IMR-90 (cell line): ENCODE data around the gene MKX. TPM values are rescaled to one million over a fixed set of nuclear protein-coding genes. Genes with fewer than 3 reads are reported as not detected.

Experiments
- ATAC-seq: fragments of 200-7000 bp; cut with Tn5 transposase; 2 replicates; pipeline ENCODE4 v1.9.1; 2020; ENCODE audit warnings: low read depth, mild to moderate bottlenecking, moderate library complexity
- BruUV-seq: library from RNA; stranded (reverse); fragments of 400-500 nt; replicated peaks from 2 replicates; lab custom pipeline; 2021; lab: Mats Ljungman, UMichigan
- CTCF ChIA-PET: fragments of 300-600 bp; formaldehyde crosslinking; extraction: SDS; loops from one replicate; lab custom pipeline; 2021; ENCODE audit warnings: antibody characterized with exemption; lab: Yijun Ruan, JAX
- POLR2A ChIA-PET: fragments of 300-600 bp; sonication (Branson Sonifier 250); formaldehyde crosslinking; loops from one replicate; lab custom pipeline; 2022; ENCODE audit warnings: antibody characterized with exemption; ENCODE audit not compliant: unreplicated experiment; lab: Charles Lee
- DNase-seq: peaks from one replicate; pipeline ENCODE4 v3.0.0; 2013
- H2AFZ ChIP-seq: replicated peaks from 2 replicates; pipeline ENCODE3; 2013; ENCODE audit warnings: low read length, mild to moderate bottlenecking; ENCODE audit not compliant: poor library complexity
- H2AK5ac ChIP-seq: 2 replicates; pipeline ENCODE4 v1.6.1; 2013; ENCODE audit warnings: low read depth, low read length, inconsistent platforms
- H2AK9ac ChIP-seq: replicated peaks from 2 replicates; pipeline ENCODE3; 2013; ENCODE audit warnings: mild to moderate bottlenecking, low read depth, low read length, moderate library complexity; ENCODE audit not compliant: poor library complexity
- H2BK120ac ChIP-seq: 2 replicates; pipeline ENCODE4 v1.6.1; 2013; ENCODE audit warnings: low read depth, low read length, inconsistent platforms
- H2BK15ac ChIP-seq: 3 replicates; pipeline ENCODE4 v1.6.1; 2013; ENCODE audit warnings: low read depth, low read length, inconsistent platforms
- H2BK20ac ChIP-seq: 2 replicates; pipeline ENCODE4 v1.6.1; 2013; ENCODE audit warnings: low read depth, mild to moderate bottlenecking, inconsistent platforms, low read length, moderate library complexity
- H2BK5ac ChIP-seq: 2 replicates; pipeline ENCODE4 v1.6.1; 2013; ENCODE audit warnings: mild to moderate bottlenecking, low read depth, low read length, inconsistent platforms; ENCODE audit not compliant: poor library complexity, severe bottlenecking
- H3K14ac ChIP-seq: replicated peaks from 2 replicates; pipeline ENCODE4 v1.6.1; 2013; ENCODE audit warnings: low read depth, low read length, inconsistent platforms
- H3K18ac ChIP-seq: 2 replicates; pipeline ENCODE4 v1.6.1; 2013; ENCODE audit warnings: low read depth, low read length, control low read depth
- H3K23ac ChIP-seq: 2 replicates; pipeline ENCODE4 v1.6.1; 2013; ENCODE audit warnings: low read depth, low read length, inconsistent platforms
- H3K27ac ChIP-seq: 2 replicates; pipeline ENCODE4 v1.5.1; 2013; ENCODE audit warnings: mild to moderate bottlenecking, control low read depth, low read length; ENCODE audit not compliant: insufficient read depth
- H3K27me3 ChIP-seq: 2 replicates; pipeline ENCODE4 v1.6.1; 2013; ENCODE audit warnings: low read length; ENCODE audit not compliant: control insufficient read depth, insufficient read depth
- H3K36me3 ChIP-seq: 2 replicates; pipeline ENCODE4 v1.6.1; 2013; ENCODE audit warnings: low read length, mixed read lengths; ENCODE audit not compliant: control insufficient read depth, insufficient read depth
- H3K4ac ChIP-seq: 2 replicates; pipeline ENCODE4 v1.6.1; 2013; ENCODE audit warnings: low read depth, low read length, inconsistent platforms
- H3K4me1 ChIP-seq: 2 replicates; pipeline ENCODE4 v1.6.1; 2013; ENCODE audit warnings: low read length, mixed read lengths; ENCODE audit not compliant: control insufficient read depth, insufficient read depth
- H3K4me2 ChIP-seq: 2 replicates; pipeline ENCODE4 v1.6.1; 2013; ENCODE audit warnings: low read depth, mild to moderate bottlenecking, control low read depth, low read length, moderate library complexity
- H3K4me3 ChIP-seq: 2 replicates; pipeline ENCODE4 v1.5.1; 2013; ENCODE audit warnings: low read depth, mild to moderate bottlenecking, control low read depth, low read length, moderate library complexity; ENCODE audit not compliant: insufficient read depth
- H3K56ac ChIP-seq: 2 replicates; pipeline ENCODE4 v1.6.1; 2013; ENCODE audit warnings: low read length, inconsistent platforms; ENCODE audit not compliant: insufficient read depth; ENCODE audit errors: extremely low read depth
- H3K79me1 ChIP-seq, 2 experiments: 2 replicates each; pipeline ENCODE4 v1.6.1; 2013; ENCODE audit warnings: low read length in 2 of 2, inconsistent platforms in 1 of 2, low read depth in 1 of 2
- H3K9ac ChIP-seq: 2 replicates; pipeline ENCODE4 v1.6.1; 2013; ENCODE audit warnings: low read depth, low read length, control low read depth
- H3K9me1 ChIP-seq: 2 replicates; pipeline ENCODE4 v1.6.1; 2013; ENCODE audit warnings: low read length, inconsistent platforms; ENCODE audit not compliant: insufficient read depth
- H3K9me3 ChIP-seq: 2 replicates; pipeline ENCODE4 v1.6.1; 2013; ENCODE audit warnings: low read length; ENCODE audit not compliant: control insufficient read depth, insufficient read depth
- H4K20me1 ChIP-seq: 2 replicates; pipeline ENCODE4 v1.6.1; 2013; ENCODE audit warnings: low read length, inconsistent platforms; ENCODE audit not compliant: insufficient read depth
- H4K5ac ChIP-seq: 2 replicates; pipeline ENCODE4 v1.6.1; 2013; ENCODE audit warnings: mild to moderate bottlenecking, low read depth, low read length, control low read depth
- H4K8ac ChIP-seq, 2 experiments: 2 replicates each; pipeline ENCODE4 v1.6.1; 2013; ENCODE audit warnings: low read depth in 2 of 2, low read length in 2 of 2, control low read depth in 1 of 2, inconsistent platforms in 1 of 2
- H4K91ac ChIP-seq: 2 replicates; pipeline ENCODE4 v1.6.1; 2013; ENCODE audit warnings: low read depth, low read length, inconsistent platforms; ENCODE audit not compliant: insufficient read depth
- CTCF ChIP-seq: conservative IDR thresholded peaks from 2 replicates; pipeline ENCODE4 v1.5.1; 2012; ENCODE audit warnings: mild to moderate bottlenecking, low read depth, low read length, improper control_type of control experiment
- FOS ChIP-seq: fragments of 150-350 bp; IDR thresholded peaks from 2 replicates; pipeline ENCODE4 v1.6.1; 2016; ENCODE audit warnings: low read depth, low read length
- MXI1 ChIP-seq: IDR thresholded peaks from 2 replicates; pipeline ENCODE4 v1.6.1; 2012; ENCODE audit warnings: low read depth, mild to moderate bottlenecking, low read length, moderate library complexity, borderline replicate concordance
- RCOR1 ChIP-seq: IDR thresholded peaks from 2 replicates; pipeline ENCODE4 v1.6.1; 2012; ENCODE audit warnings: mild to moderate bottlenecking, low read length, improper control_type of control experiment; ENCODE audit not compliant: insufficient replicate concordance
- RFX5 ChIP-seq: IDR thresholded peaks from 2 replicates; pipeline ENCODE4 v1.8.0; 2012; ENCODE audit warnings: low read depth, mild to moderate bottlenecking, low read length, moderate library complexity
- USF2 ChIP-seq: fragments of 150-350 bp; IDR thresholded peaks from 2 replicates; pipeline ENCODE4 v1.6.1; 2017; ENCODE audit warnings: mild to moderate bottlenecking, antibody characterized with exemption, low read length, low read depth
- WGBS, 2 experiments: methylation state at CpG; one replicate each; pipeline versions ENCODE4 v1.1.5 to v1.1.7; 2013; ENCODE audit warnings: missing lambda C conversion rate in 2 of 2; ENCODE audit not compliant: insufficient read length in 1 of 2; ENCODE audit errors: extremely low coverage in 2 of 2; 5-methylcytosine and 5-hydroxymethylcytosine counted together
- dilution Hi-C: fragments of 300-500 bp; cut with HindIII; formaldehyde crosslinking; loops from one replicate; pipeline ENCODE4 v1.14.3; 2018; ENCODE audit warnings: low sequenced_read_pairs; ENCODE audit not compliant: unreplicated experiment
- in situ Hi-C: fragments of 300-500 bp; cut with MboI; formaldehyde crosslinking; loops from 3 replicates; pipeline ENCODE4 v1.14.3; 2019; ENCODE audit warnings: low sequenced_read_pairs, inconsistent platforms, mixed read lengths
- intact Hi-C: fragments of 100-400 bp; cut with micrococcal nuclease; formaldehyde crosslinking; loops from 2 replicates; pipeline ENCODE4 v1.10.0; 2022
- polyA plus RNA-seq, 3 experiments: library from polyadenylated mRNA; depleted of rRNA; stranded (reverse); fragments of >200 nt; gene quantifications; 2 replicates each; pipeline ENCODE4 v1.2.3, GENCODE V29; 2012; ENCODE audit warnings: low replicate concordance in 1 of 3
- total RNA-seq: library from RNA; depleted of rRNA; stranded (reverse); fragments of >200 nt; gene quantifications from 2 replicates; pipeline ENCODE4 v1.2.3, GENCODE V29; 2012

The MKX gene
- total and polyA plus RNA-seq, 2 of the 4 experiments (the other 2 are of a cell fraction): 0.10 to 0.36 TPM

DNA sequence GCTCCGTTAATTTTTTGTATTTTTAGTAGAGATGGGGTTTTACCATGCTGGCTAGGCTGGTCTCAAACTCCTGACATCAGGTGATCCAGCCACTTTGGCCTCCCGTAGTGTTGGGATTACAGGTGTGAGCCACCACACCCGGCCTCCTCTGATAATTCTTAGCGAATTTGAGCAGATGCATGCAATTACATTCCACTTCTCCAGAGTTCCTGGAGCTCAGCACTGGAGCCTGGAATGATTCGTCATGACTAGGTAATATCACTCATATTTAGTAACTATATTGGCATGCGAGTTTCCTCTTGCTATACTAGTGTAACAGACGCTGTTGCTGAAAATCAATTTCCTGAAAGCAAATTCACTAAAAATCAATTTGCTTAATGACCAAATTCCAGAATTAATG is 86.8 kb downstream of the MKX start:
- no peak overlapping the region for H3K23ac ChIP-seq
- no peak overlapping the region for H4K8ac ChIP-seq
- peak overlapping the region; percentile 50; the same call in 1 of the 2 replicates for H3K4me2 ChIP-seq
- H2AK5ac ChIP-seq: no peak overlapping the region
- intact Hi-C loops: loop anchor here (10.0 kb wide), 1 partner anchor 294 kb away; no protein-coding TSS in a partner anchor
- ChIA-PET POLR2A (no interaction called here), CTCF (no interaction called here)
- DNase-seq (peak; percentile 67), ATAC-seq (peak; percentile 82)
- no peak overlapping the region for H3K27ac ChIP-seq
- no peaks in the 10 kb centered on the region for H3K27me3 ChIP-seq
- no peak overlapping the region for H2AFZ ChIP-seq
- dilution Hi-C loops: no loop called here
- H3K9me3 ChIP-seq: no peaks in the 10 kb centered on the region
- no peaks in the 10 kb centered on the region for H3K79me1 ChIP-seq
- H3K4me3 ChIP-seq: no peak overlapping the region
- no peak overlapping the region for H3K9ac ChIP-seq
- H3K36me3 ChIP-seq: no peaks in the 10 kb centered on the region
- H3K56ac ChIP-seq: no peak overlapping the region
- no peak overlapping the region for H3K14ac ChIP-seq
- H3K4me1 ChIP-seq: peaks cover 2% of the 10 kb centered on the region; the same call in 1 of the 2 replicates
- no peak overlapping the region for H2BK20ac ChIP-seq
- no peak overlapping the region for H4K5ac ChIP-seq
- no TSS peak for BruUV-seq
- H4K20me1 ChIP-seq: no peaks in the 10 kb centered on the region
- H4K91ac ChIP-seq: no peak overlapping the region
- no CpG with 5 or more reads among the region's 7 CpGs for WGBS, 2 experiments
- TF ChIP-seq RFX5 (no peak), FOS (no peak), RCOR1 (no peak), USF2 (no peak), CTCF (no peak), MXI1 (no peak)
- no peak overlapping the region for H2BK120ac ChIP-seq
- no peak overlapping the region for H2BK5ac ChIP-seq
- in situ Hi-C loops: no loop called here
- no peak overlapping the region for H3K4ac ChIP-seq
- H3K18ac ChIP-seq: no peak overlapping the region
- H2BK15ac ChIP-seq: no peak overlapping the region
- no peaks in the 10 kb centered on the region for H3K9me1 ChIP-seq
- no peak overlapping the region for H2AK9ac ChIP-seq
